Suppressor macrophage treated with lipopolysaccharide for 1 hour (primary cell): ENCODE data around the gene TUBA4A.
A peak's percentile ranks its signal among the peaks of the same experiment; 100 is the strongest.

ENCODE experiments used
- DNase-seq, 3 donors: peaks; one replicate each; pipeline ENCODE4 v3.0.0-alpha.2; 2020 to 2022

The TUBA4A gene

DNA sequence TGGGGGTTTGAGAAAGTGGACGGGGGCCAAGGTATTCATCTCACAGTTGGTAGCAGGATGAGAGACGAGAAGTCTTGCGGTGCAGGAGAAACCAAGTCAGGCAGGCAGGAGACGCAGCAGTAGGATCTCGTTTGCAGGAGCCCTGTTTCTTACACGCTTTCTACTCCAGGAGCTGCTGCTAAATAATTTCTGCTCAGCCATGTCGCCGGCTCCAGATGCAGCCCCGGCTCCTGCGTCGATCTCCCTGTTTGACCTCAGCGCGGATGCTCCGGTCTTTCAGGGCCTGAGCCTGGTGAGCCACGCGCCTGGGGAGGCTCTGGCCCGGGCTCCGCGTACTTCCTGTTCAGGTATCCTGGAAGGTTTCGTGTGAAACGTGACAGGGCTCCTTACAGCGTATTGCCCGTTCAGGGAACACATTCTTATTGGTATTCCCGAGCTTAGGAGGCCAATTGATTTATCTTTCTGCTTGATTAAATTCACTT is 23.6 kb downstream of the TUBA4A start:
- peak in 2 of 3 donors; percentile 44 to 54 for DNase-seq

- DNase-seq = peak; percentile 99
These were observed 24.2 kb downstream of the TUBA4A start, which contains the start of the genes ANKZF1 and ATG9A for GRCh38 chr2:219229305-219230058. Gene ANKZF1, plus strand, starts transcription at chr2:219229806. Its CDS starts 452 bp downstream, at chr2:219230258. Gene ATG9A, minus strand, starts transcription at chr2:219229636. Its CDS starts 1,612 bp downstream, at chr2:219228024.

GRCh38 chr2:219228911-219229304 is 24.8 kb downstream of the TUBA4A start:
- DNase-seq = no peak

DNA sequence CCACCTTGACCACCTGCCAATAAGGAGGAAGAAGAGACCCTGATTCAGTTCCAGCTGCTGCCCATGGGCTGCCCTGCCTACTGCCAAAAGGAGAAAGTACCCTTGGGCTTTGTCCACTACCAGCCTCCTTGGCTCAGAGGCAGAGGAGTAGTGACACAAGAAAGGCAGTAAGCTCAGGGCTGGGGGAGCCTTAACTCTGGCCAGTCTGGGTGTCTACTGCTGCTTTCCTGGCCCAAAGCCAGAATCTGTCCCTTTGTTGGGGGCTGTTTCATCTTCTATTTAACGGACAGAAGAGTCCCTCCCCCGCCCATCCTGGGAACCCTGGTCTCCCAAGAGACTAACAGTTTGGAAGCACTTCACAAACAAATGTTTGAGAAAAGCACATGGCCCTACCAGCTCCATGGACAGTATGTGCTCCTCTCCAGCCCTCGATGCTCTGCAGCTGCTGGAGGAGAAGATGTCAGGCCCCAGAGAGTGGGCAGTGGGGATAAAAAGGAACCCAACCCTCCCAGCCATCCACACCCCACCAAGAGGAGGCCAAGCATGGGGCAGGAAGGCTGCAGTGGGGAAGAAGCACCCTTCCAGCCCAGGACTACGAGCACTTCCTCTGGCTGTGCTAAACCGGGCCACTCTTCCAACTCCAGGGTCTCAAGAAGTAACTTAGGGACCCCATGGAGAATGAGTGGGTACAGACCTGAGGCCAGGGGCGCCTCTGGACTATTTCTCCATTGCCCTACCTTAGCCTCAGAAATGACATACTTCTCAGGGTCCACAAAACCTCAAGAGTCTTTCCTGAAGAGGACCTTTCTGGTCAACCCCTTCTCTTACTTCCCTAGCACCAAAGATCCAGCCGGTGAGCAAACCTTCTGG is 25.4 kb downstream of the TUBA4A start:
- DNase-seq = peak in 1 of 3 donors; percentile 42

DNA sequence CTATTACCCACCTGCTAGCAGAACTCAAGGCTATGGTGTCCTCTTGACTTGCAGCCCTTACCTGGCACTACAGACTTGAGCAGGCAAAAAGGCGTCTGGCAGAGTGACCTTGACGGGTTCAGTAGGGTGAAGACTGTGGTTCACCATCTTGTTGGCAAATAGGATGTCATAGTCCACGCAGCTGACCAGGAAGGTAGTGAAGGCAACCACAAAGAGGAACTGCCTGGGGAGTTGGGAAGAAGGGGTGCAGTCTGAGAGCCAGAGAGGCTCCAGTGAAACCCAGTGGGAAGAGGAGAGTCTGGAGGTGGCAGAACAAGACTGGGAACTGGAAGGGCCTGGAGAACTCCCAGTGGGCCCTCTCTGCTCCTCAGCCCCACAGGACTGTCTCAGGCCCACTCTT is 28.4 kb downstream of the TUBA4A start:
- peak; percentile 50 to 64 (median 61) for DNase-seq

- DNase-seq = no peak
These were observed 29.7 kb downstream of the TUBA4A start for GRCh38 chr2:219223831-219224610.

DNA sequence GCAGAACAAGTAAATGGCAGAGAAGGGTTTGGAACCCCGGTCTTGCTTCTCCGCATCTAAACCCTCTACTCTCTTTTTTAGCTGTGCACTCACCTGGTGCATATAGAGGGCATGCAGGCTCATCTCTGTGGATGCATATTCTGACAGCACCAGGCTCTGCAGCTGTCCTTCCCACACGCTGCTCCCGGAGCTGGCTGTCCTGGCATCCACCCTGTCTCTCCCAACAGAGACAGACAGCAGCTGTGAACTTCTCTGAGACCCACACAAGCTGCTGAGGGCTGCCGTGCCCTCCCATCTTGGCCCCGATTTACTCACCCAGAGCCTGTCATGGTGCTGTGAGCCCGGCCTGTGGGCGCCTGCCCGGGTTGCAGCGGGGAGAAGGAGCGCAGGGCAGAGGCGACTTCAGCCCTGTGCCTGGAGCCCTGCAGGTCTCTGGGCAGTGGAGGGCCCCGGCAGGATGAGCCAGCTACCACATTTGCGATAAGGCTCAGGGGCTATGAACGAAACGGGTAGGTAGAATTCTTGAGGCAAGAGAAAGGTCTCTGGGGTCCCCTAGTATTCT is 31.7 kb downstream of the TUBA4A start:
- DNase-seq = peak in 1 of 3 donors; percentile 3

- peak in 2 of 3 donors; percentile 17 to 25 for DNase-seq
These were observed 32.9 kb downstream of the TUBA4A start for GRCh38 chr2:219220652-219221402.

GRCh38 chr2:219219784-219220532 is 33.8 kb downstream of the TUBA4A start:
- peak in 1 of 3 donors; percentile 17 for DNase-seq

DNA sequence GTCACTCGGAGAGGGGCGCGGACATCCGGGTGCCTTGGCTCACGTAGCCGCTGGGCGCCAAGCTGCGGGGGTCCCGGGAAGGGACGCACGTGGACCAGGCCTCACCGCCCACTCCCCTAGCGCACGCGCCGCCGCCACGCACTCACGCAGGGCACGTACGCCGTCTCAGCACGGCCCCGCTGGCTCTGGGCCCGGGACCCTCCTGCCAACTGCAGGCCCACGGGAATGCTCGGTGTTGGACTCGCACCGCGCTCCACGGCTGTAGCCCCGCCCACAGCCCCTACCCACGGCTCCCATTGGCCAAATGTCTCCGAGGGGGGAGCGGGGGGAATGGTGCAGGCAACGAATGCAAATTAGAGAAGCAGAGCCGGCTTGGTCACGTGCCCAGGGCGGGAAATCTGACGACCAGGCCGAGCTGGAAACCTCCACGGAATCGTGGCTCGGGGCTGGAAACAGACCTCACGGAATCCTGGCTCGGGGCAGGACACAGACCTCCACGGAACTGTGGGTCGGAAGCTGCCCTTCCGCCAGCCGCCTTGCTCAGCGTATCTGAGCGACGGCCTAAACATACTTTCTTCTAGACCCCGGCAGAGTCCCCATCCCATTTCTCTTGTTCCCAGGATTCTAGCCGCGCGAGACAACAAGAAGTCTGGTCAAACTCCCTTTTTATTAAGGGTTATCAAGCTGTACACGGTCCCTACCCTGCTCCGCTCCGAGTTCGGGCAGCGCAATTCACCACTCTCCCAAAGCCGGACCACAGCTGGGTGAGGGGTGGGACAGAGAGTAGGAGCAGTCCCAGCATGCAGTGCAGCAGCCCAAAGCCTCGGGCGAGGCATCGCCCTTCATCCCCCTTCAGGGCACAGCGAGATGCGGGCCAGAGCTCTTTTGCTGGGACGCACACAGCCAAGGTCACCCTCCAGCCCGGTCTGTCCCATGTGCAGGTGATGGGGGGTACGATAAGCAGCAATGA is 34.7 kb downstream of the TUBA4A start, which contains the start of gene ABCB6:
TSS of gene ABCB6 (minus strand) at position 227 of the 970 bp plus-strand sequence. CDS start 285 bp downstream, outside the sequence.
- DNase-seq = peak; percentile 75 to 89 (median 82)

GRCh38 chr2:219218217-219218731 is 35.4 kb downstream of the TUBA4A start:
- peak; percentile 42 to 60 (median 54) for DNase-seq

DNA sequence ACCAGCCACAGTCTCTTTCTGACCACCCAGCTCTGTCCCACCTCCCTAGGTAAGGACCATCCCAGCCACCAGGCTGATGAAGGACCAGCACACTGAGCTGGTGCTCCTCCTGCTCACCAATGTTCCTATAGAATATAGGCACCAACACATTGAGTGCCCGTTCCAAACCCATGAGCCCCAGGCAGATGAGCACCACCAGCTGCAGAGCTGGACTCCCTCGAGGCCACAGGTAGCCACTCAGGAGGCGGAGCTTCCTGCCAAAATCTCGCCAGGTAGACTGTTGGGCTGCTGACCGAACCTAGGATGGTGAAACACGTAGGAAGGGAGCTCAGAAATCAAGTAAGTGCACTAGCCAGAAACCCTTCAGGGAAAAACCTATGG is 37.2 kb downstream of the TUBA4A start:
- DNase-seq = peak in 1 of 3 donors; percentile 10

- DNase-seq = peak in 1 of 3 donors; percentile 13
These were observed 37.7 kb downstream of the TUBA4A start for GRCh38 chr2:219215871-219216534.

GRCh38 chr2:219214786-219215185 is 38.9 kb downstream of the TUBA4A start:
- DNase-seq = no peak

DNA sequence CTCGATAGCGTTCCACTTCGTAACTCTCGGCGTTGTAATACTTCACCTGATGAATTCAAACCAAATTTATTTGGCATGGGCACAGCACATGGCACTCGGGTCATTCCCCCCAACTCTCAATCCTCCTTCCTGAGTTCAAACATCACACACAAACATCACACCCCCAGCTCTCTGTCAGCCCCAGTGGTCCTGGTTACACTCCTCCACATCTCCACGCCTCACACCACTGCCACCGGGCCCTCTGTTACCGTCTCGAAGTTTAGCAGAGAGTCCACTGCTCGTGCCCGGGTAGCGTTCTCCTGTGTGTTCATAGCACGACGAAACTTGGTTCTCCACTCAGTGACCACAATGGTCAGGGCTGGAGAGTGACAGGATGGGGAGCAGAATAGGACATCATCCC is 39.6 kb downstream of the TUBA4A start:
- DNase-seq = no peak

- no peak for DNase-seq
These were observed 40.1 kb downstream of the TUBA4A start for GRCh38 chr2:219213486-219214071.

- no peak for DNase-seq
These were observed 40.7 kb downstream of the TUBA4A start for GRCh38 chr2:219213026-219213415.

DNA sequence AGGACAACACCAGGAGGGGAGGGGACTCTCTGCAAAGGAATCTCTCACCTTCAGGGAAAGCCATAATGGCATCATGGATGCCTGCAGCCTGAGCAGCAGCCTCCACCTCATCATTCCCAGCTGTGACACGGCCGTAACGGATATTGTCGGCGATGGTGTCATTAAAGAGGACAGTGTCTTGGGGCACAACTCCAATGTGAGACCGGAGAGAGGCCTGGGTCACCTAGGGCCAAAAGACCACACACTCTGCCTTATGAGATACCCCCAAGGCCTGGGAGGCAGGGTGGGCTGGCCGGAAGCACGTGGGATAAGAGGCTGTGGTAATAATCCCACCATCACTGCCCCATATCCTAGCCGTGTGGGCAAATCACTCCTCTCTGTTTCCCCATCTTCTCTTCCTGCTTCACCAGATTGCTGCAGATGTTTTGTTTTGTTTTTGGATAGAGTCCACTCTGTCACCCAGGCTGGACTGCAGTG is 42.8 kb downstream of the TUBA4A start:
- DNase-seq = no peak
